WTC11 (cell line): ENCODE data around the gene CHST15. TPM values are rescaled to one million over a fixed set of nuclear protein-coding genes. Genes with fewer than 3 reads are reported as not detected.

Source experiments
- ATAC-seq: fragments of 200-7000 bp; cut with Tn5 transposase; 2 replicates; pipeline ENCODE4 v1.10.0; 2021; ENCODE audit warnings: mild to moderate bottlenecking, moderate library complexity
- CTCF ChIA-PET: fragments of 300-600 bp; sonication (Branson Sonifier 250); formaldehyde crosslinking; loops from one replicate; lab custom pipeline; 2021; ENCODE audit warnings: antibody characterized with exemption; lab: Charles Lee
- POLR2A ChIA-PET: fragments of 350-600 bp; sonication (Branson Sonifier 250); formaldehyde crosslinking; loops from one replicate; lab custom pipeline; 2021; ENCODE audit warnings: antibody characterized with exemption; lab: Charles Lee
- DNase-seq: peaks from one replicate; pipeline ENCODE4 v3.0.0; 2021; ENCODE audit warnings: low spot score
- H3K27ac Mint-ChIP-seq: 2 replicates; pipeline ENCODE4 v1.8.0; 2021; ENCODE audit warnings: mixed read lengths
- H3K27me3 Mint-ChIP-seq: 2 replicates; pipeline ENCODE4 v1.8.0; 2021; ENCODE audit warnings: low read depth, mild to moderate bottlenecking, moderate library complexity, mixed read lengths
- H3K36me3 Mint-ChIP-seq: 2 replicates; pipeline ENCODE4 v1.8.0; 2021; ENCODE audit warnings: mixed read lengths
- H3K4me1 Mint-ChIP-seq: 2 replicates; pipeline ENCODE4 v1.8.0; 2022; ENCODE audit warnings: mixed read lengths
- H3K4me3 Mint-ChIP-seq: 2 replicates; pipeline ENCODE4 v1.8.0; 2021; ENCODE audit warnings: mild to moderate bottlenecking, moderate library complexity, mixed read lengths
- H3K9me3 Mint-ChIP-seq: 2 replicates; pipeline ENCODE4 v1.8.0; 2021; ENCODE audit warnings: mixed read lengths
- ATF3 ChIP-seq: sonication (generic); formaldehyde crosslinking; conservative IDR thresholded peaks from 2 replicates; pipeline ENCODE4 v1.8.1; 2022; ENCODE audit warnings: mild to moderate bottlenecking, missing genetic modification reagents
- CDX4 ChIP-seq: fragments of 250-450 bp; sonication (Bioruptor Pico); IDR thresholded peaks from 2 replicates; pipeline ENCODE4 v1.9.0; 2021; ENCODE audit warnings: moderate library complexity, mild to moderate bottlenecking, inconsistent platforms, borderline replicate concordance
- E2F1 ChIP-seq: sonication (generic); formaldehyde crosslinking; IDR thresholded peaks from 2 replicates; pipeline ENCODE4 v1.8.0; 2022; ENCODE audit warnings: mild to moderate bottlenecking, missing genetic modification reagents
- FOXK1 ChIP-seq: sonication (generic); formaldehyde crosslinking; IDR thresholded peaks from 2 replicates; pipeline ENCODE4 v1.8.0; 2022; ENCODE audit warnings: mild to moderate bottlenecking, moderate library complexity, missing genetic modification reagents
- MAX ChIP-seq: sonication (generic); formaldehyde crosslinking; IDR thresholded peaks from 2 replicates; pipeline ENCODE4 v1.8.0; 2022; ENCODE audit warnings: mild to moderate bottlenecking, missing genetic modification reagents
- MYBL2 ChIP-seq: sonication (generic); formaldehyde crosslinking; IDR thresholded peaks from 2 replicates; pipeline ENCODE4 v1.8.1; 2023; ENCODE audit warnings: mild to moderate bottlenecking, moderate library complexity, missing genetic modification reagents
- PRRX2 ChIP-seq: fragments of 250-450 bp; sonication (Bioruptor Pico); IDR thresholded peaks from 2 replicates; pipeline ENCODE4 v1.8.0; 2021; ENCODE audit warnings: mild to moderate bottlenecking
- SMAD4 ChIP-seq: sonication (generic); formaldehyde crosslinking; IDR thresholded peaks from 2 replicates; pipeline ENCODE4 v1.8.0; 2022; ENCODE audit warnings: mild to moderate bottlenecking, missing genetic modification reagents
- STAT6 ChIP-seq: sonication (generic); formaldehyde crosslinking; conservative IDR thresholded peaks from 2 replicates; pipeline ENCODE4 v1.8.1; 2023; ENCODE audit warnings: mild to moderate bottlenecking, low read depth, missing genetic modification reagents, moderate library complexity
- ZMAT4 ChIP-seq: fragments of 250-450 bp; sonication (Bioruptor Pico); IDR thresholded peaks from 2 replicates; pipeline ENCODE4 v1.9.0; 2021; ENCODE audit warnings: mild to moderate bottlenecking
- ZNF219 ChIP-seq: sonication (generic); formaldehyde crosslinking; IDR thresholded peaks from 2 replicates; pipeline ENCODE4 v1.8.0; 2023; ENCODE audit warnings: missing genetic modification reagents, mild to moderate bottlenecking, borderline replicate concordance
- ZNF317 ChIP-seq: sonication (generic); formaldehyde crosslinking; IDR thresholded peaks from 2 replicates; pipeline ENCODE4 v1.8.1; 2023; ENCODE audit warnings: low read depth, mild to moderate bottlenecking, moderate library complexity, missing genetic modification reagents, borderline replicate concordance
- ZNF396 ChIP-seq: fragments of 250-450 bp; sonication (Bioruptor Pico); IDR thresholded peaks from 2 replicates; pipeline ENCODE4 v1.8.0; 2021; ENCODE audit warnings: mild to moderate bottlenecking, moderate library complexity, borderline replicate concordance
- ZNF416 ChIP-seq: fragments of 250-450 bp; sonication (Bioruptor Pico); IDR thresholded peaks from 2 replicates; pipeline ENCODE4 v1.9.0; 2021; ENCODE audit warnings: mild to moderate bottlenecking, inconsistent platforms
- ZNF425 ChIP-seq: fragments of 250-450 bp; sonication (Bioruptor Pico); conservative IDR thresholded peaks from 2 replicates; pipeline ENCODE4 v1.9.0; 2021; ENCODE audit warnings: mild to moderate bottlenecking
- ZNF532 ChIP-seq: fragments of 250-450 bp; sonication (Bioruptor Pico); IDR thresholded peaks from 2 replicates; pipeline ENCODE4 v1.9.0; 2021; ENCODE audit warnings: mild to moderate bottlenecking, borderline replicate concordance
- total RNA-seq: library from RNA; stranded (reverse); gene quantifications from 3 replicates; pipeline ENCODE4 v1.2.3, GENCODE V29; 2021

The CHST15 gene
- total RNA-seq, 1 experiment from 2014 or later: 10.7 TPM

- no peaks in the 10 kb centered on the region for H3K36me3 Mint-ChIP-seq
- POLR2A ChIA-PET: no interaction called here
- CTCF ChIA-PET: interaction anchor here (1.1 kb wide), 1 partner anchor 63 kb away, joined by 3 read pairs; no protein-coding TSS in a partner anchor
- no peak overlapping the region for H3K4me3 Mint-ChIP-seq
- H3K27me3 Mint-ChIP-seq: no peaks in the 10 kb centered on the region
- ATAC-seq (no peak), DNase-seq (no peak)
- H3K9me3 Mint-ChIP-seq: no peaks in the 10 kb centered on the region
- no peak overlapping the region for H3K27ac Mint-ChIP-seq
- TF ChIP-seq ZMAT4 (CRISPR knock-in tag): no peak
- no peak for TF ChIP-seq FOXK1 (CRISPR knock-in tag)
- TF ChIP-seq SMAD4 (CRISPR knock-in tag): no peak
- TF ChIP-seq ZNF416 (CRISPR knock-in tag): no peak
- no peak for TF ChIP-seq ZNF317
- no peak for TF ChIP-seq MAX
- TF ChIP-seq ATF3 (CRISPR knock-in tag): no peak
- no peak for TF ChIP-seq E2F1
- no peak for TF ChIP-seq ZNF425 (CRISPR knock-in tag)
- TF ChIP-seq ZNF532: no peak
- TF ChIP-seq ZNF219 (CRISPR knock-in tag): no peak
- no peak for TF ChIP-seq MYBL2 (CRISPR knock-in tag)
- no peak for TF ChIP-seq ZNF396 (CRISPR knock-in tag)
- TF ChIP-seq STAT6 (CRISPR knock-in tag): no peak
- no peak for TF ChIP-seq CDX4
- no peak for TF ChIP-seq PRRX2 (CRISPR knock-in tag)
- TF ChIP-seq, all 79 proteins: peak for 0
- H3K4me1 Mint-ChIP-seq: peaks cover 29% of the 10 kb centered on the region
Observed at GRCh38 chr10:124057601-124058000, 35.8 kb downstream of the CHST15 start.
